NCI-H345 treated with DMSO at 0.1 percent for 48 hours (cell line): ENCODE measurements around the gene GBX1.

Experiments used
- DNase-seq: peaks from one replicate; lab custom pipeline; 2025; ENCODE audit not compliant: unreplicated experiment; lab: John Stamatoyannopoulos, UW

GBX1 gene

GRCh38 chr7:151141311-151141854 lies 26.1 kb downstream of the GBX1 start:
- DNase-seq: no peak

- no peak for DNase-seq
These were observed 26.7 kb downstream of the GBX1 start for GRCh38 chr7:151140826-151141225.

- no peak for DNase-seq
These were observed 27.7 kb downstream of the GBX1 start for GRCh38 chr7:151139791-151140190.

- no peak for DNase-seq
These were observed 28.3 kb downstream of the GBX1 start for GRCh38 chr7:151139071-151139790.

- no peak for DNase-seq
These were observed 29.2 kb downstream of the GBX1 start for GRCh38 chr7:151138153-151138851.

- no peak for DNase-seq
These were observed 29.7 kb downstream of the GBX1 start for GRCh38 chr7:151137791-151138152.

GRCh38 chr7:151137076-151137675 lies 30.3 kb downstream of the GBX1 start:
- no peak for DNase-seq

- DNase-seq: no peak
These were observed 31.3 kb downstream of the GBX1 start for GRCh38 chr7:151135866-151136843.

- no peak for DNase-seq
These were observed 32.0 kb downstream of the GBX1 start for GRCh38 chr7:151135525-151135845.

- DNase-seq: no peak
These were observed 32.6 kb downstream of the GBX1 start for GRCh38 chr7:151134743-151135524.

- no peak for DNase-seq
These were observed 33.3 kb downstream of the GBX1 start for GRCh38 chr7:151133986-151134742.

- DNase-seq: no peak
These were observed 34.1 kb downstream of the GBX1 start for GRCh38 chr7:151133266-151133985.

GRCh38 chr7:151132461-151133205 lies 34.9 kb downstream of the GBX1 start:
- no peak for DNase-seq

GRCh38 chr7:151131592-151132293 lies 35.8 kb downstream of the GBX1 start:
- no peak for DNase-seq

- no peak for DNase-seq
These were observed 36.3 kb downstream of the GBX1 start for GRCh38 chr7:151131224-151131591.

GRCh38 chr7:151130741-151131157 lies 36.7 kb downstream of the GBX1 start:
- DNase-seq: no peak

GRCh38 chr7:151129960-151130591 lies 37.4 kb downstream of the GBX1 start:
- DNase-seq: no peak
